HepG2 (cell line): ENCODE data around the gene IBTK. TPM values are rescaled to one million over a fixed set of nuclear protein-coding genes. Genes with fewer than 3 reads are reported as not detected.

ENCODE experiments used
- AFF4 ChIP-seq: sonication (generic); formaldehyde crosslinking; IDR thresholded peaks from 2 replicates; pipeline ENCODE4 v1.4.0; 2020; ENCODE audit warnings: missing genetic modification reagents
- ARNTL ChIP-seq: sonication (generic); formaldehyde crosslinking; IDR thresholded peaks from 2 replicates; pipeline ENCODE4 v1.4.0; 2020; ENCODE audit warnings: mild to moderate bottlenecking, missing genetic modification reagents
- CSRNP1 ChIP-seq: sonication (generic); formaldehyde crosslinking; IDR thresholded peaks from 2 replicates; pipeline ENCODE4 v1.8.1; 2023; ENCODE audit warnings: mild to moderate bottlenecking, missing genetic modification reagents
- ELF4 ChIP-seq: sonication (generic); formaldehyde crosslinking; IDR thresholded peaks from 2 replicates; pipeline ENCODE4 v1.5.0; 2020; ENCODE audit warnings: missing genetic modification reagents, mild to moderate bottlenecking, moderate library complexity, borderline replicate concordance
- FOXA3 ChIP-seq: IDR thresholded peaks from 2 replicates; pipeline ENCODE4 v1.6.1; 2016; ENCODE audit warnings: missing genetic modification reagents, missing compliant biosample characterization
- GATAD2A ChIP-seq: IDR thresholded peaks from 2 replicates; pipeline ENCODE4 v1.6.1; 2016
- MXI1 ChIP-seq: IDR thresholded peaks from 3 replicates; pipeline ENCODE4 v1.6.1; 2012; ENCODE audit warnings: low read depth, low read length, inconsistent platforms, borderline replicate concordance
- NCOA2 ChIP-seq: sonication (generic); formaldehyde crosslinking; IDR thresholded peaks from 2 replicates; pipeline ENCODE4 v1.8.0; 2022; ENCODE audit warnings: inconsistent platforms
- RBM22 ChIP-seq: fragments of 200-400 bp; formaldehyde crosslinking; optimal IDR thresholded peaks from 2 replicates; pipeline ENCODE3; 2017; ENCODE audit warnings: mild to moderate bottlenecking, low read length, moderate library complexity
- REL ChIP-seq: sonication (generic); formaldehyde crosslinking; conservative IDR thresholded peaks from 2 replicates; pipeline ENCODE4 v1.8.0; 2022; ENCODE audit warnings: mild to moderate bottlenecking, missing genetic modification reagents, moderate library complexity
- TAF15 ChIP-seq: fragments of 200-400 bp; formaldehyde crosslinking; IDR thresholded peaks from one replicate; pipeline ENCODE4 v1.6.1; 2018; ENCODE audit warnings: mild to moderate bottlenecking, low read depth, low read length; ENCODE audit not compliant: poor library complexity, severe bottlenecking
- TFAP4 ChIP-seq: sonication (generic); IDR thresholded peaks from 2 replicates; pipeline ENCODE4 v1.6.1; 2016; ENCODE audit warnings: low read depth, borderline replicate concordance
- ZBTB38 ChIP-seq: sonication (generic); formaldehyde crosslinking; IDR thresholded peaks from 2 replicates; pipeline ENCODE4 v1.5.1; 2020; ENCODE audit warnings: mild to moderate bottlenecking, missing genetic modification reagents
- ZNF34 ChIP-seq: sonication (generic); formaldehyde crosslinking; IDR thresholded peaks from 2 replicates; pipeline ENCODE4 v1.4.0; 2020; ENCODE audit warnings: mild to moderate bottlenecking, missing genetic modification reagents, borderline replicate concordance
- ZNF343 ChIP-seq: sonication (generic); formaldehyde crosslinking; IDR thresholded peaks from 2 replicates; pipeline ENCODE4 v1.4.0; 2020; ENCODE audit warnings: mild to moderate bottlenecking, missing genetic modification reagents
- ZNF564 ChIP-seq: sonication (generic); formaldehyde crosslinking; IDR thresholded peaks from 2 replicates; pipeline ENCODE4 v1.8.1; 2023; ENCODE audit warnings: mild to moderate bottlenecking, missing genetic modification reagents
- ZNF577 ChIP-seq: sonication (generic); formaldehyde crosslinking; IDR thresholded peaks from 2 replicates; pipeline ENCODE4 v1.4.0; 2020; ENCODE audit warnings: mild to moderate bottlenecking, low read depth, missing genetic modification reagents, borderline replicate concordance
- ZNF674 ChIP-seq: sonication (generic); formaldehyde crosslinking; IDR thresholded peaks from 2 replicates; pipeline ENCODE4 v1.5.0; 2020; ENCODE audit warnings: low read depth, mild to moderate bottlenecking, missing genetic modification reagents
- ZNF747 ChIP-seq: sonication (generic); formaldehyde crosslinking; IDR thresholded peaks from 2 replicates; pipeline ENCODE4 v1.8.1; 2023; ENCODE audit warnings: missing genetic modification reagents, mild to moderate bottlenecking, borderline replicate concordance
- ZNF883 ChIP-seq: sonication (generic); formaldehyde crosslinking; IDR thresholded peaks from 2 replicates; pipeline ENCODE4 v1.5.1; 2020; ENCODE audit warnings: mild to moderate bottlenecking, missing genetic modification reagents; ENCODE audit errors: not compliant biosample characterization
- ZSCAN9 ChIP-seq: IDR thresholded peaks from 2 replicates; pipeline ENCODE4 v1.6.1; 2016; ENCODE audit warnings: borderline replicate concordance
- polyA plus RNA-seq, 8 experiments: library from polyadenylated mRNA; depleted of rRNA in 3 of 8; stranded (reverse) in 7 of 8; unstranded in 1 of 8; fragments of >200 nt; fragmentation: Illumina TruSeq in 4 of 8; extraction: Trizol in 4 of 8; gene quantifications; 2 replicates each; pipeline versions ENCODE4 v1.2.1 to v1.2.3, GENCODE V29; 2011 to 2016; ENCODE audit warnings: low read depth in 4 of 8, missing spikeins in 1 of 8, mixed read lengths in 1 of 8; ENCODE audit not compliant: insufficient read depth in 1 of 8
- total RNA-seq, 5 experiments: library from RNA; depleted of rRNA; stranded (reverse); fragments of >200 nt; fragmentation: Illumina TruSeq; extraction: Trizol; gene quantifications; 2 replicates each; pipeline ENCODE4 v1.2.3, GENCODE V29; 2016; ENCODE audit warnings: low read depth in 1 of 5

The IBTK gene
- total and polyA plus RNA-seq, 2 of the 13 experiments (the other 11 are each of a cell fraction or from before 2014, with no cell fraction given): 23.8 to 60.0 TPM

- TF ChIP-seq TAF15 (peak; percentile 78), MXI1 (peak; percentile 32; the same call in 1 of the 3 replicates), ZNF883 (peak; percentile 39), FOXA3 (peak; percentile 42; the same call in 1 of the 2 replicates), AFF4 (CRISPR knock-in tag) (peak; percentile 45; the same call in 1 of the 2 replicates), ARNTL (CRISPR knock-in tag) (peak; percentile 35), NCOA2 (CRISPR knock-in tag) (0 out of 2 replicates have a peak, but pooled peaks have one; percentile 30), ZNF747 (peak; percentile 35; the same call in 1 of the 2 replicates), RBM22 (peak; percentile 57), ELF4 (peak; percentile 25; the same call in 1 of the 2 replicates), ZSCAN9 (CRISPR knock-in tag) (no peak; the same call in 1 of the 2 replicates), CSRNP1 (CRISPR knock-in tag) (peak; percentile 7; the same call in 1 of the 2 replicates), TFAP4 (0 out of 2 replicates have a peak, but pooled peaks have one; percentile 34), REL (CRISPR knock-in tag) (no peak), GATAD2A (CRISPR knock-in tag) (0 out of 2 replicates have a peak, but pooled peaks have one; percentile 29), ZNF674 (CRISPR knock-in tag) (0 out of 2 replicates have a peak, but pooled peaks have one; percentile 14), ZBTB38 (0 out of 2 replicates have a peak, but pooled peaks have one; percentile 5), ZNF343 (CRISPR knock-in tag) (0 out of 2 replicates have a peak, but pooled peaks have one; percentile 17), ZNF34 (CRISPR knock-in tag) (0 out of 2 replicates have a peak, but pooled peaks have one; percentile 4), ZNF577 (CRISPR knock-in tag) (0 out of 2 replicates have a peak, but pooled peaks have one; percentile 73), ZNF564 (peak; percentile 46; the same call in 1 of the 2 replicates)
Observed at GRCh38 chr6:82246802-82247504, 591 bp downstream of the IBTK start (continued).
